A673 (cell line): Measurements from ENCODE around the gene NLRP5. TPM values are rescaled to one million over a fixed set of nuclear protein-coding genes. Genes with fewer than 3 reads are reported as not detected.
A peak's percentile ranks its signal among the peaks of the same experiment; 100 is the strongest.
"Not testable (repeated sequence)": the region's sequence is repeated elsewhere in the genome, so short reads cannot be mapped to it uniquely, and the experiment has no call there.

ENCODE experiments used
- BruUV-seq: library from RNA; stranded (reverse); fragments of 400-500 nt; replicated peaks from 2 replicates; lab custom pipeline; 2021; lab: Mats Ljungman, UMichigan
- CTCF ChIA-PET: fragments of 300-600 bp; sonication (Branson Sonifier 250); formaldehyde crosslinking; loops from one replicate; lab custom pipeline; 2022; ENCODE audit warnings: antibody characterized with exemption; lab: Charles Lee
- POLR2A ChIA-PET: fragments of 300-600 bp; sonication (Branson Sonifier 250); formaldehyde crosslinking; loops from one replicate; lab custom pipeline; 2022; ENCODE audit warnings: antibody characterized with exemption; ENCODE audit not compliant: low non-redundant PET; lab: Charles Lee
- DNase-seq: peaks from one replicate; pipeline ENCODE4 v3.0.0-alpha.2; 2015; ENCODE audit warnings: low spot score
- H3K27ac ChIP-seq: fragments of 200-600 bp; sonication (generic); 2 replicates; pipeline ENCODE4 v1.5.1; 2016; ENCODE audit warnings: mixed run types, low read depth, mild to moderate bottlenecking, mixed read lengths, antibody characterized with exemption, low read length; ENCODE audit not compliant: poor library complexity, severe bottlenecking
- H3K27me3 ChIP-seq: fragments of 200-600 bp; sonication (generic); replicated peaks from 2 replicates; pipeline ENCODE4 v1.6.1; 2017; ENCODE audit warnings: mixed run types, low read depth, mild to moderate bottlenecking, mixed read lengths, antibody characterized with exemption, low read length; ENCODE audit not compliant: insufficient read depth, poor library complexity
- H3K36me3 ChIP-seq: fragments of 200-600 bp; sonication (generic); 2 replicates; pipeline ENCODE4 v1.6.1; 2016; ENCODE audit warnings: mixed run types, mild to moderate bottlenecking, mixed read lengths, antibody characterized with exemption, low read length; ENCODE audit not compliant: insufficient read depth, poor library complexity, severe bottlenecking
- H3K4me1 ChIP-seq: fragments of 200-600 bp; sonication (generic); 2 replicates; pipeline ENCODE4 v1.6.1; 2017; ENCODE audit warnings: mixed run types, mild to moderate bottlenecking, mixed read lengths, antibody characterized with exemption, low read length; ENCODE audit not compliant: insufficient read depth, poor library complexity, severe bottlenecking
- H3K4me3 ChIP-seq: fragments of 200-600 bp; sonication (generic); 2 replicates; pipeline ENCODE4 v1.5.1; 2016; ENCODE audit warnings: low read depth, mixed run types, mild to moderate bottlenecking, mixed read lengths, low read length; ENCODE audit not compliant: poor library complexity, severe bottlenecking
- H3K9me3 ChIP-seq: fragments of 200-600 bp; sonication (generic); 2 replicates; pipeline ENCODE4 v1.6.1; 2016; ENCODE audit warnings: mixed run types, low read depth, mild to moderate bottlenecking, mixed read lengths, antibody characterized with exemption, low read length; ENCODE audit not compliant: poor library complexity, severe bottlenecking
- EZH2 ChIP-seq: fragments of 200-600 bp; sonication (generic); IDR thresholded peaks from 2 replicates; pipeline ENCODE4 v1.6.1; 2017; ENCODE audit warnings: borderline replicate concordance, low read depth, mild to moderate bottlenecking, mixed read lengths, antibody characterized with exemption, low read length; ENCODE audit not compliant: poor library complexity, severe bottlenecking
- intact Hi-C: fragments of 100-400 bp; cut with micrococcal nuclease; formaldehyde crosslinking; loops from one replicate; pipeline ENCODE4 v1.10.0; 2022; ENCODE audit not compliant: unreplicated experiment
- total RNA-seq: library from RNA; stranded (reverse); gene quantifications from 2 replicates; pipeline ENCODE4 v1.2.3, GENCODE V29; 2021
- TF ChIP-seq, protein P1 (sequence below): fragments of 300-800, 200-600 bp; sonication (generic); conservative IDR thresholded peaks from 2 replicates; pipeline ENCODE4 v1.5.1; 2017; ENCODE audit warnings: low read depth, mild to moderate bottlenecking, antibody characterized with exemption, low read length, moderate library complexity, mixed read lengths

Gene NLRP5
- total RNA-seq, 1 experiment from 2014 or later: not detected

DNA sequence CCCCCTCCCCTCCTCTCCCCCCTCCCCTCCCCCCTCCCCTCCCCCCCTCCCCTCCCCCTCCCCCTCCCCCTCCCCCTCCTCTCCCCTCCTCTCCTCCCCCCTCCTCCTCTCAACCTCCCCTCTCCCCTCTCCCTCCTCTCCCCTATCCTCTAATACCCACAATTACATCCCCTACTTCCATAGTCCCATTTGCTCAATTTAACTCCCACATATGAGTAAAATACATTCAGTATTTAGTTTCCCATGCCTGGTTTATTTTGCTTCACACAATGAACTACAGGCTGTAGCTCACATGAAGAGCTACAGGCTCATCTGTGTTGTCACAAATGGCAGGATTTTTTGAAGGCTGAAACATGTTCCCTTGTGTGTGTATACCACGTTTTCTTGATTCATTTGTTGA, 6.9 kb downstream of the NLRP5 start:
- Histone ChIP-seq H3K36me3 (no peaks in the 10 kb centered on the region), H3K27me3 (peaks cover 5% of the 10 kb centered on the region), H3K27ac (no peak overlapping the region), H3K4me3 (no peak overlapping the region), H3K9me3 (no peaks in the 10 kb centered on the region), H3K4me1 (no peaks in the 10 kb centered on the region)
- ChIA-PET CTCF (no interaction called here), POLR2A (no interaction called here)
- no peak for TF ChIP-seq EZH2
- TF ChIP-seq, protein P1, sequence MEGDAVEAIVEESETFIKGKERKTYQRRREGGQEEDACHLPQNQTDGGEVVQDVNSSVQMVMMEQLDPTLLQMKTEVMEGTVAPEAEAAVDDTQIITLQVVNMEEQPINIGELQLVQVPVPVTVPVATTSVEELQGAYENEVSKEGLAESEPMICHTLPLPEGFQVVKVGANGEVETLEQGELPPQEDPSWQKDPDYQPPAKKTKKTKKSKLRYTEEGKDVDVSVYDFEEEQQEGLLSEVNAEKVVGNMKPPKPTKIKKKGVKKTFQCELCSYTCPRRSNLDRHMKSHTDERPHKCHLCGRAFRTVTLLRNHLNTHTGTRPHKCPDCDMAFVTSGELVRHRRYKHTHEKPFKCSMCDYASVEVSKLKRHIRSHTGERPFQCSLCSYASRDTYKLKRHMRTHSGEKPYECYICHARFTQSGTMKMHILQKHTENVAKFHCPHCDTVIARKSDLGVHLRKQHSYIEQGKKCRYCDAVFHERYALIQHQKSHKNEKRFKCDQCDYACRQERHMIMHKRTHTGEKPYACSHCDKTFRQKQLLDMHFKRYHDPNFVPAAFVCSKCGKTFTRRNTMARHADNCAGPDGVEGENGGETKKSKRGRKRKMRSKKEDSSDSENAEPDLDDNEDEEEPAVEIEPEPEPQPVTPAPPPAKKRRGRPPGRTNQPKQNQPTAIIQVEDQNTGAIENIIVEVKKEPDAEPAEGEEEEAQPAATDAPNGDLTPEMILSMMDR: no peak
- no peak for DNase-seq
- intact Hi-C loops: no loop called here
- BruUV-seq: no TSS peak

DNA sequence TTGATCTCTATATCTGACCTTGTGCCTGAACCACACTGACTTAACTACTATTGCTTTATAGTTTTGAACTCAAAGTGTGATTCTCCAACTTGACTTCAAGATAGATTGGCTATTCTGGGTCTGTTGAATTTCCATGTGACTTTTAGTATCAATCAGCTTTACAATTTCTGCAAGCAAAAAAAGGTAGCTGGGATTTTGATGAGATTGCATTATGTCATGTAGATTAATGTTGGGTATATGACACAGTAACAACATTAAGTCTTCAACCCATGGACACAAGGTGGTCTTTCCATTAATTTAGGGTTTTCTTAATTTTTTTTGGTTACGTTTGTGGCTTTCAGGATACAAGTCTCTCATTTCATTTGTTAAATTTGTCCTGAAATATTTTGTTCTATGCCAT, 28.2 kb downstream of the NLRP5 start:
- no TSS peak for BruUV-seq
- intact Hi-C loops: no loop called here
- H3K27ac ChIP-seq: no peak overlapping the region
- no peaks in the 10 kb centered on the region for H3K36me3 ChIP-seq
- no peak overlapping the region for H3K4me3 ChIP-seq
- no peaks in the 10 kb centered on the region for H3K9me3 ChIP-seq
- ChIA-PET POLR2A (no interaction called here), CTCF (no interaction called here)
- DNase-seq: no peak
- H3K27me3 ChIP-seq: peaks cover 9% of the 10 kb centered on the region
- no peaks in the 10 kb centered on the region for H3K4me1 ChIP-seq
- TF ChIP-seq, protein P1: no peak
- TF ChIP-seq EZH2: no peak

DNA sequence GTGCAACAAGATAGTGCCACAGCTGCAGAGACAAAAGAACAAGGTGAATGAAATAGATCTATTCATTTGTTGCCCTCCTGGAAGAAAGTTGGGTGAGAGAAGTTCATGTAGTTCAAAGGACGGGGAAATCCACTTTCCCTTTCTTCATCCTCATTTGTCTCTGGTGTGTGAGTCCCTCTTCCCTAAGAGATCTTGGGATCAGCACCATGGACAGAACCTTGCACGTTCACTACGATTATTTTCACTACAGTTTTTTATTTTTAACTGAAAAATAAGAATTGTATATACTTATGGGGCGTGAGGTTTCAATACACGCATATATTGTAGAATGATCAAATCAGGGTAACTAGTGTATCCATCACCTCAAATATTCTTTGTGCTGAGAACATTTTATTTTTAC, 29.2 kb downstream of the NLRP5 start:
- H3K4me3 ChIP-seq: no peak overlapping the region
- H3K27me3 ChIP-seq: peaks cover 9% of the 10 kb centered on the region
- TF ChIP-seq, protein P1: no peak
- no peak for TF ChIP-seq EZH2
- intact Hi-C loops: no loop called here
- no peaks in the 10 kb centered on the region for H3K4me1 ChIP-seq
- BruUV-seq: no TSS peak
- no peaks in the 10 kb centered on the region for H3K36me3 ChIP-seq
- ChIA-PET CTCF (interaction anchor here (0.5 kb wide), 1 partner anchor 100 kb away, joined by 5 read pairs; no protein-coding TSS in a partner anchor), POLR2A (no interaction called here)
- H3K27ac ChIP-seq: no peak overlapping the region
- peak; percentile 36 for DNase-seq
- no peaks in the 10 kb centered on the region for H3K9me3 ChIP-seq

DNA sequence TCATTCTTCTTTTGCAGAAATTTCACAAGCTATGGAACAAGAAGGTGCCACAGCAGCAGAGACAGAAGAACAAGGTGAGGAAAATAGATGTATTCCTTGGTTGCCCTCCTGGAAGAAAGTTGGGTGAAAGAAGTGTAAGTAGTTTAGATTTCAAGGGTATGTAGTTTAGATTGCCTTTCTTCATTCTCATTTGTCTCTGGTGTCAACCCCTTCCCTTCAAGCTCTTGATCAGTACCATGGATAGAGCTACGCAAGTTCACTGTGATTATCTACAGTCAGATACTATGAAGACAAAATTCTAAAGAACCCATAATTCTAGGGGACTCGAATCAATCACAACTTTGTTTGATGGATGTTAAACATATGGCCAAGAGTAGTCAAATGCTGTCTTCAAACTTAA, 32.8 kb downstream of the NLRP5 start:
- H3K4me1 ChIP-seq, POLR2A ChIA-PET, BruUV-seq, H3K9me3 ChIP-seq, H3K27ac ChIP-seq, H3K27me3 ChIP-seq, H3K4me3 ChIP-seq, intact Hi-C loops, CTCF ChIA-PET, H3K36me3 ChIP-seq, DNase-seq: not testable (repeated sequence)

DNA sequence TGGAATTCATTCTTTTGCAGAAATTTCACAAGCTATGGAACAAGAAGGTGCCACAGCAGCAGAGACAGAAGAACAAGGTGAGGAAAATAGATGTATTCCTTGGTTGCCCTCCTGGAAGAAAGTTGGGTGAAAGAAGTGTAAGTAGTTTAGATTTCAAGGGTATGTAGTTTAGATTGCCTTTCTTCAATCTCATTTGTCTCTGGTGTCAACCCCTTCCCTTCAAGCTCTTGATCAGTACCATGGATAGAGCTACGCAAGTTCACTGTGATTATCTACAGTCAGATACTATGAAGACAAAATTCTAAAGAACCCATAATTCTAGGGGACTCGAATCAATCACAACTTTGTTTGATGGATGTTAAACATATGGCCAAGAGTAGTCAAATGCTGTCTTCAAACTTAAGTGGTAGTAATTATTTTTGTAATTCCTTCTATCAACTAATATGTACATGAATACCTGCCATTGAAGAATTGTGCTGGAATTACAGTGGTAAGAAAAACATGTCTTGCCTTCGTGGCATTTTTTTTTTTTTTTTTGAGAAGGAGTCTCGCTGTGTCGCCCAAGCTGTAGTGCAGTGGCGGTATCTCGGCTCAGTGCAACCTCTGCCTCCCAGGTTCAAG, 33.9 kb downstream of the NLRP5 start:
- intact Hi-C loops: not testable (repeated sequence)

More for the DNA sequence above, 33.9 kb downstream of the NLRP5 start:
- H3K36me3 ChIP-seq, H3K9me3 ChIP-seq, H3K27ac ChIP-seq, H3K27me3 ChIP-seq, H3K4me1 ChIP-seq, H3K4me3 ChIP-seq, POLR2A ChIA-PET, BruUV-seq, CTCF ChIA-PET, DNase-seq: not testable (repeated sequence)
